K562 (cell line): ENCODE measurements around the gene ACADVL. TPM values are rescaled to one million over a fixed set of nuclear protein-coding genes. Genes with fewer than 3 reads are reported as not detected.

Source experiments
- BCOR ChIP-seq: fragments of 450-650 bp; IDR thresholded peaks from 2 replicates; pipeline ENCODE4 v1.6.1; 2016
- CC2D1A ChIP-seq: fragments of 450-650 bp; IDR thresholded peaks from 2 replicates; pipeline ENCODE4 v1.6.1; 2017; ENCODE audit warnings: mild to moderate bottlenecking
- CREB5 ChIP-seq: fragments of 250-450 bp; sonication (Bioruptor Pico); IDR thresholded peaks from 2 replicates; pipeline ENCODE4 v1.5.0; 2020; ENCODE audit warnings: mild to moderate bottlenecking
- DEAF1 ChIP-seq: fragments of 450-650 bp; formaldehyde crosslinking; IDR thresholded peaks from 2 replicates; pipeline ENCODE4 v1.4.0; 2020; ENCODE audit warnings: mild to moderate bottlenecking, moderate library complexity
- DMBX1 ChIP-seq: fragments of 250-450 bp; sonication (Bioruptor Pico); IDR thresholded peaks from 2 replicates; pipeline ENCODE4 v1.8.0; 2022; ENCODE audit warnings: inconsistent platforms, mild to moderate bottlenecking, moderate library complexity, borderline replicate concordance
- HDAC8 ChIP-seq: fragments of 450-650 bp; IDR thresholded peaks from 2 replicates; pipeline ENCODE4 v1.6.1; 2016; ENCODE audit warnings: mild to moderate bottlenecking, missing genetic modification characterization, moderate library complexity, missing compliant biosample characterization
- NUFIP1 ChIP-seq: fragments of 450-650 bp; IDR thresholded peaks from 2 replicates; pipeline ENCODE4 v1.6.1; 2018; ENCODE audit not compliant: partially characterized antibody
- PHF8 ChIP-seq: fragments of 200-600 bp; sonication (generic); IDR thresholded peaks from 2 replicates; pipeline ENCODE4 v1.6.1; 2012; ENCODE audit warnings: mixed run types, mild to moderate bottlenecking, inconsistent platforms, low read length, moderate library complexity, borderline replicate concordance
- POLR2AphosphoS5 ChIP-seq: IDR thresholded peaks from 2 replicates; pipeline ENCODE4 v1.6.1; 2011; ENCODE audit warnings: mild to moderate bottlenecking, low read depth, low read length, moderate library complexity; ENCODE audit not compliant: control insufficient read depth, insufficient read depth
- RBM14 ChIP-seq: fragments of 200-400 bp; formaldehyde crosslinking; IDR thresholded peaks from 2 replicates; pipeline ENCODE4 v1.6.1; 2018; ENCODE audit warnings: low read depth, mild to moderate bottlenecking, low read length, moderate library complexity, borderline replicate concordance; ENCODE audit not compliant: insufficient read depth
- SPI1 ChIP-seq: IDR thresholded peaks from 2 replicates; pipeline ENCODE4 v1.6.1; 2011; ENCODE audit warnings: low read depth, low read length, control low read depth, borderline replicate concordance
- TAF7 ChIP-seq: fragments of 450-650 bp; IDR thresholded peaks from 2 replicates; pipeline ENCODE4 v1.6.1; 2016; ENCODE audit warnings: missing genetic modification characterization, missing compliant biosample characterization
- TRIM24 ChIP-seq, 2 experiments: fragments of 450-650 bp; IDR thresholded peaks; 2 replicates each; pipeline ENCODE4 v1.6.1; 2016
- ZBTB26 ChIP-seq: fragments of 450-650 bp; formaldehyde crosslinking; IDR thresholded peaks from 2 replicates; pipeline ENCODE4 v1.4.0; 2022; ENCODE audit warnings: missing genetic modification characterization
- ZNF121 ChIP-seq: sonication (generic); formaldehyde crosslinking; conservative IDR thresholded peaks from 2 replicates; pipeline ENCODE4 v1.8.0; 2022; ENCODE audit warnings: missing genetic modification reagents
- ZNF511 ChIP-seq: sonication (generic); formaldehyde crosslinking; IDR thresholded peaks from 2 replicates; pipeline ENCODE4 v1.8.0; 2022; ENCODE audit warnings: mild to moderate bottlenecking, missing genetic modification reagents
- ZNF551 ChIP-seq: fragments of 250-450 bp; sonication (Bioruptor Pico); IDR thresholded peaks from 2 replicates; pipeline ENCODE4 v1.5.0; 2021; ENCODE audit warnings: mild to moderate bottlenecking, moderate library complexity
- polyA plus RNA-seq, 8 experiments: library from polyadenylated mRNA; depleted of rRNA in 4 of 8; stranded (reverse) in 5 of 8; unstranded in 3 of 8; fragments of >200 nt; fragmentation: Nextera tagmentation in 2 of 8; fragmentation: Illumina TruSeq in 1 of 8; extraction: Ambion mirVana in 2 of 8; extraction: Trizol in 1 of 8; gene quantifications; 2 replicates each; pipeline versions ENCODE4 v1.2.1 to v1.2.3, GENCODE V29; 2011 to 2014; ENCODE audit warnings: inconsistent platforms in 1 of 8, missing spikeins in 1 of 8
- total RNA-seq, 7 experiments: library from RNA; depleted of rRNA in 6 of 7; stranded (reverse); fragments of >200 nt in 6 of 7; fragmentation: Illumina TruSeq in 2 of 7; extraction: Trizol in 2 of 7; gene quantifications; 2 replicates each; pipeline versions ENCODE4 v1.2.1 to v1.2.3, GENCODE V29; 2011 to 2021; ENCODE audit warnings: low replicate concordance in 1 of 7
- TF ChIP-seq, protein P1 (sequence below): fragments of 150-350 bp; IDR thresholded peaks from 2 replicates; pipeline ENCODE4 v1.6.1; 2014; ENCODE audit warnings: low read depth, mild to moderate bottlenecking, low read length, borderline replicate concordance

ACADVL gene
- total and polyA plus RNA-seq, 9 of the 15 experiments (the other 6 are each of a cell fraction or from before 2014, with no cell fraction given), result 25.5 to 449 (median 214) TPM

GRCh38 chr17:7242717-7243452 lies 23.1 kb downstream of the ACADVL start (continued):
- TF ChIP-seq, protein P1, sequence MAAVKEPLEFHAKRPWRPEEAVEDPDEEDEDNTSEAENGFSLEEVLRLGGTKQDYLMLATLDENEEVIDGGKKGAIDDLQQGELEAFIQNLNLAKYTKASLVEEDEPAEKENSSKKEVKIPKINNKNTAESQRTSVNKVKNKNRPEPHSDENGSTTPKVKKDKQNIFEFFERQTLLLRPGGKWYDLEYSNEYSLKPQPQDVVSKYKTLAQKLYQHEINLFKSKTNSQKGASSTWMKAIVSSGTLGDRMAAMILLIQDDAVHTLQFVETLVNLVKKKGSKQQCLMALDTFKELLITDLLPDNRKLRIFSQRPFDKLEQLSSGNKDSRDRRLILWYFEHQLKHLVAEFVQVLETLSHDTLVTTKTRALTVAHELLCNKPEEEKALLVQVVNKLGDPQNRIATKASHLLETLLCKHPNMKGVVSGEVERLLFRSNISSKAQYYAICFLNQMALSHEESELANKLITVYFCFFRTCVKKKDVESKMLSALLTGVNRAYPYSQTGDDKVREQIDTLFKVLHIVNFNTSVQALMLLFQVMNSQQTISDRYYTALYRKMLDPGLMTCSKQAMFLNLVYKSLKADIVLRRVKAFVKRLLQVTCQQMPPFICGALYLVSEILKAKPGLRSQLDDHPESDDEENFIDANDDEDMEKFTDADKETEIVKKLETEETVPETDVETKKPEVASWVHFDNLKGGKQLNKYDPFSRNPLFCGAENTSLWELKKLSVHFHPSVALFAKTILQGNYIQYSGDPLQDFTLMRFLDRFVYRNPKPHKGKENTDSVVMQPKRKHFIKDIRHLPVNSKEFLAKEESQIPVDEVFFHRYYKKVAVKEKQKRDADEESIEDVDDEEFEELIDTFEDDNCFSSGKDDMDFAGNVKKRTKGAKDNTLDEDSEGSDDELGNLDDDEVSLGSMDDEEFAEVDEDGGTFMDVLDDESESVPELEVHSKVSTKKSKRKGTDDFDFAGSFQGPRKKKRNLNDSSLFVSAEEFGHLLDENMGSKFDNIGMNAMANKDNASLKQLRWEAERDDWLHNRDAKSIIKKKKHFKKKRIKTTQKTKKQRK, result no peak
- no peak; the same call in 1 of the 2 replicates for TF ChIP-seq DMBX1 (CRISPR knock-in tag)
- TF ChIP-seq ZNF511 (CRISPR knock-in tag), result no peak
- TF ChIP-seq NUFIP1, result no peak
- TF ChIP-seq RBM14, result no peak
- no peak for TF ChIP-seq PHF8
- no peak for TF ChIP-seq ZNF121
- TF ChIP-seq HDAC8, result no peak
- TF ChIP-seq DEAF1 (CRISPR knock-in tag), result no peak
- TF ChIP-seq SPI1, result no peak
- TF ChIP-seq CREB5 (CRISPR knock-in tag), result 0 out of 2 replicates have a peak, but pooled peaks have one; percentile 28
- TF ChIP-seq TAF7 (tag), result 0 out of 2 replicates have a peak, but pooled peaks have one; percentile 25
- TF ChIP-seq ZBTB26 (CRISPR knock-in tag), result no peak
- peak; percentile 77 for TF ChIP-seq BCOR
- TF ChIP-seq ZNF551 (CRISPR knock-in tag), result 0 out of 2 replicates have a peak, but pooled peaks have one; percentile 57
- peak; percentile 66; the same call in 1 of the 2 replicates for TF ChIP-seq POLR2AphosphoS5
- TF ChIP-seq CC2D1A, result peak; percentile 56; the same call in 1 of the 2 replicates
- TF ChIP-seq TRIM24 (IDR thresholded peaks at IDR 0.05), result peak in 1 of 2 experiments; percentile 53; a peak in 2 of 4 replicates
